Hematopoietic multipotent progenitor cell treated with erythropoietin and hydrocortisone succinate and interleukin-3 and kit ligand, for 8 days (in vitro differentiated cells): ENCODE measurements around the gene INO80B.
"Not testable (repeated sequence)": the region's sequence is repeated elsewhere in the genome, so short reads cannot be mapped to it uniquely, and the experiment has no call there.

Source experiments
- DNase-seq: peaks from one replicate; pipeline ENCODE4 v3.0.0-alpha.2; 2015

Gene INO80B

DNA sequence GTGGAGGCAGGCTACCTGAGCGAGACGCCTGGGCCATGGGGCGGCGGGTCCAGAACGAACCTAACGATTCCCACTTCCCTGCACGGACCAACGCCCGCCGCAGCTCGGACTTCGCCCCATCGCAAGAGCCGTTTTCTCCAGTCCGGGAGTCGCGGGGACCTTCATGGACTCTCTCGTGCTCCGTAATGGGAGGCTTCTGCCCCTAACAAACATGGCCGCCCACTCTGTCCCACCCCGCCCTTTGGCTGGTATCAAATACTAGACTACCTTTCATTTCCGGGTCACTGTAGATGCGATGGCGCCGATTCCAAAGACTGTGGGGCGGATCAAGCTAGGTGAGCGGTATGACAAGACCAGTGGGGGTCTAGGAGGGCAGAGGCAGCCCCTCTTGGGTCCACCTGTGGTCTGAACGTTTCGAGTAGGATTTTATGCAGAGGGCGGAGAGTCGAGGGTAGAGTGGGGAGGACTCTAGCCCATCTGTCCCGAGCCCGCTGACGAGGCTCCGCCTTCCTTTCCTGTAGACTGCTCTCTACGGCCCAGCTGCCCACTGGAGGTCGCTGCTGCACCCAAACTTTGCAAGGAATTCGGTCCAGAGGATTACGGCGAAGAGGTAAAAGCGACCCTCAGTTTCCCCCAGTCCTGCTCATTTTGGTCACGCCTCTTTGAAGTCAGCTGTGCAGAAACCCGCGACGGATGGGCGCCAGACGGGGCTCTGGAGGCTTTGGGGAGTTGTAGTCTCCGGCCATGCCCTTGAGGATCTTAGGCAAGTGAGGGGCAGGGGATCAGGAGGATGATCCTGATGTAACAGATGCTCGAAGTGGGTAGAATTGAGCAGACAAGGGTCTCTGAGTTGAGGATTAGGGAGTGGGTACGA, 28.2 kb downstream of the INO80B start, which contains the start of the genes CCDC142 and TTC31:
CCDC142 (minus strand) TSS at position 198 of the 874 bp plus-strand sequence; CDS start at position 37, 161 bp downstream.
TTC31 (plus strand) TSS at position 281 of the 874 bp plus-strand sequence; CDS start at position 296, 15 bp downstream.
- peak; percentile 97 for DNase-seq

DNA sequence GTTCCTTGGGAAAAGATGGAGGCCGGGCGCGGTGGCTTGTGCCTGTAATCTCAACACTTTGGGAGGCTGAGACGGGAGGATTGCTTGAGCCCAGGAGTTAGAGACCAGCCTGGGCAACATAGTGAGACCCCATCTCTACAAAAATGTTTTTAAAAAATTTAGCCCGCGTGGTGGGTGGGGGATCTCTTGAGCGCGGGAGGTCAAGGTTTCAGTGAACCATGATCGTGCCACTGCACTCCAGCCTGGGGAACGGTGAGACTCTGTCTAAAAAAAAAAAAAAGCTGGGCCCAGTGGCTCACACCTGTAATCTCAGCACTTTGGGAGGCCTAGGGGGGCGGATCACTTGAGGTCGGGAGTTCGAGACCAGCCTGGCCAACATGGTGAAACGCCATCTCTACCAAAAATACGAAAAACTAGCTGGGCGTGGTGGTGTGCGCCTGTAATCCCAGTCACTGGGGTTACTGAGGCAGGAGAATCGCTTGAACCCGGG, 28.8 kb downstream of the INO80B start:
- DNase-seq = not testable (repeated sequence)

- DNase-seq = no peak
Measured at GRCh38 chr2:74486141-74486540, 31.3 kb downstream of the INO80B start.

DNA sequence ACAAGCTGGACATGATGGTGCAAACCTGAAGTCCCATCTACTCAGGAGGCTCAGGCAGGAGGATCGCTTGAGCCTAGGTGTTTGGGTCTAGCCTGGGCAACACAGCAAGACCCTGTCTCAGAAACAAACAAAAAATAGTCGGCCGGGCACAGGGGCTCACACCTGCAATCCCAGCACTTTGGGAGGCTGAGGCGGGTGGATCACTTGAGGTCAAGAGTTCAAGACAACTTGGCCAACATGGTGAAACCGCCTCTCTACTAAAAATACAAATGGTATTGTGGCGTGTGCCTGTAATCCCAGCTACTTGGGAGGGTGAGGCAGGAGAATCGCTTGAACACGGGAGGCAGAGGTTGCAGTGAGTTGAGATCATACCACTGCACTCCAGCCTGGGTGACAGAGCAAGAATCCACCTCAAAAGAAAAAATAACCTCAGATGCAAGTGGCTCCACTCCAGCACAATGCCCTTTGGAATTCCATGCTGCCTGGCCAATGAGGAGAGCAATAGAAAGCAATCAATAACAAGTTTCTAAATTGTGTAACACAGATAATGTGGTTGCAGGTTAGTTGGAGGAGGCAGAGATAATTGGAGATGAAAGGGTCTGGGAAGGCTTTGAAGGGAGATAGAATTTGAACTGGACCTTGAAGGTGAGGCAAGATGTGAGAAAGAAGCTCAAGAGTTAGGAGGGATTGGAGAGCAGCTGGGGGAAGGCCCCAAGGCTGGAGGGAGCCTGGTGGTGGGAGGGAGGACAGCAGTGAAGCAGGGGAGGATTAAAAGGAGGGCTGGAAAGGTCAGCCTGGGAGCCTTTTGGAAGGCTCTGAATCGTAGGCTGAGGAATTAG, 34.0 kb downstream of the INO80B start:
- no peak for DNase-seq

DNA sequence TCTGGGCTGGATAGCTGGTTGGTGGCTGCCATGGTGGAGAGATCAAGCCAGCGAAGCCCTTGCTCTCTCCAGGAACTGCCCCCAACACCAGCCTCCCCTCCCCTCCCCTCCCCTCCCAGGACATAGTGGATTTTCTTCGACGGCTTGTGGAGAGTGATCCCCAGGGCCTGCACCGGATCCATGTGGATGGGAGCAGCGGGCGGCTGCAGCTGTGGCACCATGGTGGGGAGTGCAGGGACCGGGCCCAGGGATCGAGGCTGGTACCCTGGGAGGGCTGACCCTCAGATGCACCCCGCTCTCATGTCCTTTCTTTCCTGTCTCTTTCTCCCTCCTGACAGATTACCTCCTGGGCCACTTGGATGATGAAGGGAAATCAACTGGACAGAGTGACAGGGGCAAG, 35.0 kb downstream of the INO80B start:
- DNase-seq = no peak

DNA sequence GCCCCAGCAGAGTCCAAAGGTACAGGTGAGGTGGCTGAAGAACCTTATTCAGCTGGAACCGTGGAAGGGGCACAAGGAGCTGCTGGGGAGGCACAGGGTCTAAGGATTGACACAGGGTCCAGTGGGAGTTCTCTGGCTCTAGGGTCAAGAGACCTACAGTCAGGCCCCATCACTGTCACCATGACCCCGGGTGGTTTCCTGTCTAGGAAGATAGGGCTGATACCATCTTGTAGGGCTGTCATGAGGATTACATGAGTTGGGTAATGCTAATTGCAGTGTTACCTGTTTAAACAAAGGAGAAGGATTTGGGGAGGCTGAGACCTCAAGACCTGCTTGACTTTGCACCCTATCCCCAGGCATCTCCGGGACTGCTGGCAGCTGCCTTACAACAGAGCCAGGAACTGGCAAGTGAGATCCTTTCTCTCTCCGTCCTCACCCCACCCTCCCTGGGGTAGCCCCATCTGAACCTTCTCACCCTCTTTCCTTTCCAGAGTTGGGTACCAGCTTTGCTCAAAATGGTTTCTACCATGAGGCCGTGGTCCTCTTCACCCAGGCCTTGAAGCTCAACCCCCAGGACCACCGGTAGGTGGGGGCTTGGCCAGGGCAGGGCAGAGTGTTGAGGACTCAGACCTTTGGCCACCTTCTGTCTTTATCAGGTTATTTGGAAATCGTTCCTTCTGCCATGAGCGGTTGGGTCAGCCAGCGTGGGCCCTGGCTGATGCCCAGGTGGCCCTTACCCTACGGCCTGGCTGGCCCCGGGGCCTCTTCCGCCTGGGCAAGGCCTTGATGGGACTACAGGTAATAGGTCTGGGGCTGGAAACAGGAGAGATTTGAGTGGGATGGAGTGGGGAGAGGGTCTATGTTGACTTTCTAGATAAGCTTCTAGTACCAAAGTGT, 37.0 kb downstream of the INO80B start:
- DNase-seq = no peak

- no peak for DNase-seq
Measured at GRCh38 chr2:74493546-74493945, 38.7 kb downstream of the INO80B start.

GRCh38 chr2:74495440-74495839, 40.6 kb downstream of the INO80B start:
- no peak for DNase-seq

DNA sequence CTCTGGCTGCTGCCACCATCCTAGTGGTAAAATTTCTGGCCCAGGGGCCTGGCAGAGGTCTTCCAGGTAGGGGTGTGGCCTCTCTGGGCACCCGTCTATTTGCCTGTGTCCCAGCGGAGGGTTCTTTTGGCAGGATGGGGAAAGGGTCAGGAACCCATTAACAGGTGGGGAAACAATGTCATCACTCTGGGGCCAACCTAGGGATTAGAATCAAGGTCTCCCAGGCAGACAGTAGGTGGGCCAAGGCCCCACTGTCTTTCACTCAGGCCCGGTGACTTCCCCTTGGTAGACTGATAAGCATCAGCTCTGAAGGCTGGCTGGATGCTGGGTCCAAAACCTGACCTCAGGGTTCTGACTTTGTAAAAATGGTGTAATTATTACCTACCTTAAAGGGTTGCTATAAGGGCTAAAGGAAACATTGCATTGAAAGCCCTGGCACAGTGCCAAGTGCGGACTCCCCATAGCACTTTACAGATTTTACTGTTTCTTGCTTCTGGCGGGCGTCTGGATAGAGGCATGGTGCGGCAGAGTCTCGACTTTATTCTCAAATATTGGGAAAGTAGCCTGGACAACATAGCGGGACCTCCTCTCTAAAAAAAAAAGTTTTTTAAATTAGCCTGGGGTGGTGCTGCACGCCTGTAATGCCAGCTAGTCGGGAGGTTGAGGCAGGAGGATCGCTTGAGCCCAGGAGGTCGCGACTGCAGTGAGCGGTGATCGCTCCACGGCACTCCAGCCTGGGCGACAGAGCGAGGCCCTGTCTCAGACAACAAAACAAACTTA, 42.3 kb downstream of the INO80B start:
- no peak for DNase-seq

- peak; percentile 33 for DNase-seq
Measured at GRCh38 chr2:74497777-74498499, 43.1 kb downstream of the INO80B start.

- peak; percentile 53 for DNase-seq
Measured at GRCh38 chr2:74498500-74499266, 43.8 kb downstream of the INO80B start.

DNA sequence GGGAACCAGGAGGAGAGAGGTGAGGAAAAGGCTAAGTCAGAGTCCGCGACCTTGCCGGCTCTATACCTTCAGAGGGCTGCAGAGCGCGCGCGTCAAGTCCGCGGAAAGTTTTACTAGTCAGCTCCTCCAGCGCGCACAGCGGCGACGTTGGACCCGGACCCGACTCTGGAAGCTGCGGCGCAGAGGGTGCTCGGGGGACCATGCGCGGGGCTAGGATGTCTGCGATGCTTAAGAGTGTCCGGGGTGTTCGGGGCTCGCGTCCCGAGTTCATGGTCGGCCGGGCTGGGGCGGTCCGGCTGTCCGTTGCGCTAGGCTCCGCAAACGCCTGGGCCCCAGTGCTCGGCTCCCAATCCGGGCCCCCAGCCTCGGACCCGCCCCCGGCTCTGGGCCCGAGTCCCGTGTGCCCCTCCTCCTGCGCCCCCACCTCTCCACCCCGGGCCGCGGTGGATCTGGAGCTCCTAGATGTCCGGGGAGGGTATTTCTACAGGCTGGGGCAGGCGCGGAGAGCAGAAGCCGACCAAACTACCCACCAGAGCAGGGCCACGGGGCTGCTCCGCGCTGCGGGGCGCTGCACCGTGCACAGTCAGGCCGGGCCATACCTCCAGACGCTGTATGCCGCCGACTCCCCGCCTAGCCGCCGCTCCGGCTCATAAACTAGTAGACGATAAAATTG, 44.5 kb downstream of the INO80B start, which contains the start of gene LBX2:
LBX2 (minus strand) TSS at position 337 of the 673 bp plus-strand sequence; CDS start at position 271, 66 bp downstream.
- peak; percentile 28 for DNase-seq

- no peak for DNase-seq
Measured at GRCh38 chr2:74499940-74500577, 45.2 kb downstream of the INO80B start.

DNA sequence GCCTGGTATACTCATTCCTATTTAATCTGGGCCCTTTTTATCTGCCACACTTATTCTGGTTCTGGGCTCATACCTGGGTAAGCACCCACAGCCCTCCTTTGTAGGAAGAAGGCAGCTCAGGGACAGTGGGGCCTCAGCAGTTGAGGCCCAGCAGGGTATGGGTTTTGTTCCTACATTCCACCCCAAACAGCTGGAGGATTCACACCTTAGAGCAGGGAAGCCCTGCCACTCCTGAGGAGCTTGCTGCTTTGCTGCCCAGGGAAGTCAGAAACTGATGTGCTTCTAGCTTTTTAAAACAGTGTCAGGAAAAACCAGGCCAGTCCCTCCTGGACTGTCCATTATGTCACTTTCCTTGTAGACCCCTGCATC, 45.7 kb downstream of the INO80B start:
- no peak for DNase-seq

GRCh38 chr2:74501335-74502071, 46.6 kb downstream of the INO80B start:
- no peak for DNase-seq

GRCh38 chr2:74502147-74502719, 47.3 kb downstream of the INO80B start:
- DNase-seq = no peak

DNA sequence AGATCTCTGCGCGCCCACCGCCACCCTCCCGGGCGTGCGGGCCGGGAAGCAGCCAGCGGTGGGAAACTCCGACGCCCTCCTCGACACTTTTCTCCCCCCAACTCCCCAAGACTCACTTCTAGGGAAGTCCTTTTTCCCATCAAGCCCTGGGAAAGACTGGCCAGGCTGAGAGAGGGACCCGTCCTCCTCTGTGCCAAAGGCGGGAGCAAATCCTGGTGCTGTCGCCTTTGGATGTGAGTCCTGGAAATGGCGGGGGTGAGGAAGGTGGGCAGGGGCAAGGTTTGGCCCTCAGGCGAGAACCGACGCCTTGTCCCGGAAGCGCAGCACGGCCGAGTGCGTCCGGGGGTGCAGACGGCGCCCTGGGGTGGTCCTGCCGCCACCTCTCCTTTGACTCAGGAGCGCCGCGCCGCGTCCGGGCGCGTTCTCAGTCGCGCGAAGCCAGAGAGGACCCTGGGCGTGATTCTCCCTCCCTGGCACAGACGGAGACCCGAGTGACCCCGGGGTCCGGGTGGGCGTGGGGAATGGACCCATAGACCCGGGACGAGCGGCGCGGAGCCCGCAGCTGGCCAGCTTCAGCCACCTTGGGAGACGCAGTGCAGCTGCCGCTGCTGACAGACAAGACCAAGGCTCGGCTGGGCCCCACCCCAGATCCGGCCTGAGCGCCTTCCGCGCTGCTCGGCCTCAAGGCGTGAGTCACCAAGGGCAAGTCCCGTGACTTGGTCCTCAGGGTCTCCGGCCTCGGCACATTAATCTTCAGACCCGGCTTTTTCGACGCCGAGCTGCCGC, 48.0 kb downstream of the INO80B start:
- DNase-seq = peak; percentile 79
